WTC11 (cell line): Measurements from ENCODE around the gene TTLL11. TPM values are rescaled to one million over a fixed set of nuclear protein-coding genes. Genes with fewer than 3 reads are reported as not detected.

Experiments
- ATAC-seq: fragments of 200-7000 bp; cut with Tn5 transposase; 2 replicates; pipeline ENCODE4 v1.10.0; 2021; ENCODE audit warnings: mild to moderate bottlenecking, moderate library complexity
- CTCF ChIA-PET: fragments of 300-600 bp; sonication (Branson Sonifier 250); formaldehyde crosslinking; loops from one replicate; lab custom pipeline; 2021; ENCODE audit warnings: antibody characterized with exemption; lab: Charles Lee
- POLR2A ChIA-PET: fragments of 350-600 bp; sonication (Branson Sonifier 250); formaldehyde crosslinking; loops from one replicate; lab custom pipeline; 2021; ENCODE audit warnings: antibody characterized with exemption; lab: Charles Lee
- DNase-seq: peaks from one replicate; pipeline ENCODE4 v3.0.0; 2021; ENCODE audit warnings: low spot score
- H3K27ac Mint-ChIP-seq: 2 replicates; pipeline ENCODE4 v1.8.0; 2021; ENCODE audit warnings: mixed read lengths
- H3K27me3 Mint-ChIP-seq: 2 replicates; pipeline ENCODE4 v1.8.0; 2021; ENCODE audit warnings: low read depth, mild to moderate bottlenecking, moderate library complexity, mixed read lengths
- H3K36me3 Mint-ChIP-seq: 2 replicates; pipeline ENCODE4 v1.8.0; 2021; ENCODE audit warnings: mixed read lengths
- H3K4me1 Mint-ChIP-seq: 2 replicates; pipeline ENCODE4 v1.8.0; 2022; ENCODE audit warnings: mixed read lengths
- H3K4me3 Mint-ChIP-seq: 2 replicates; pipeline ENCODE4 v1.8.0; 2021; ENCODE audit warnings: mild to moderate bottlenecking, moderate library complexity, mixed read lengths
- H3K9me3 Mint-ChIP-seq: 2 replicates; pipeline ENCODE4 v1.8.0; 2021; ENCODE audit warnings: mixed read lengths
- ARID4B ChIP-seq: sonication (generic); formaldehyde crosslinking; IDR thresholded peaks from 2 replicates; pipeline ENCODE4 v1.8.0; 2023; ENCODE audit warnings: missing genetic modification reagents, mild to moderate bottlenecking, borderline replicate concordance
- ATF2 ChIP-seq: sonication (generic); formaldehyde crosslinking; IDR thresholded peaks from 2 replicates; pipeline ENCODE4 v1.8.1; 2022; ENCODE audit warnings: low read depth, missing genetic modification reagents, borderline replicate concordance
- CREM ChIP-seq: sonication (generic); formaldehyde crosslinking; IDR thresholded peaks from 2 replicates; pipeline ENCODE4 v1.8.1; 2022; ENCODE audit warnings: mild to moderate bottlenecking, missing genetic modification reagents, moderate library complexity
- E2F5 ChIP-seq: sonication (generic); formaldehyde crosslinking; IDR thresholded peaks from 2 replicates; pipeline ENCODE4 v1.8.1; 2022; ENCODE audit warnings: mild to moderate bottlenecking, moderate library complexity, missing genetic modification reagents
- FOXJ3 ChIP-seq: sonication (generic); formaldehyde crosslinking; IDR thresholded peaks from 2 replicates; pipeline ENCODE4 v1.9.0; 2021; ENCODE audit warnings: missing genetic modification reagents, mild to moderate bottlenecking, borderline replicate concordance
- GTF2I ChIP-seq: fragments of 250-450 bp; sonication (Bioruptor Pico); conservative IDR thresholded peaks from 2 replicates; pipeline ENCODE4 v1.4.0; 2021; ENCODE audit warnings: mild to moderate bottlenecking
- MLX ChIP-seq: sonication (generic); formaldehyde crosslinking; IDR thresholded peaks from 2 replicates; pipeline ENCODE4 v1.8.1; 2023; ENCODE audit warnings: mild to moderate bottlenecking, missing genetic modification reagents, moderate library complexity
- NFATC4 ChIP-seq: fragments of 250-450 bp; sonication (Bioruptor Pico); IDR thresholded peaks from 2 replicates; pipeline ENCODE4 v1.9.0; 2021; ENCODE audit warnings: mild to moderate bottlenecking
- PREB ChIP-seq: sonication (generic); formaldehyde crosslinking; IDR thresholded peaks from 2 replicates; pipeline ENCODE4 v1.8.1; 2022; ENCODE audit warnings: mild to moderate bottlenecking, missing genetic modification reagents, moderate library complexity, borderline replicate concordance
- RELA ChIP-seq: sonication (generic); formaldehyde crosslinking; IDR thresholded peaks from 2 replicates; pipeline ENCODE4 v1.8.1; 2022; ENCODE audit warnings: missing genetic modification reagents, mild to moderate bottlenecking, borderline replicate concordance
- RORB ChIP-seq: fragments of 250-450 bp; sonication (Bioruptor Pico); IDR thresholded peaks from 2 replicates; pipeline ENCODE4 v1.9.0; 2021; ENCODE audit warnings: mild to moderate bottlenecking
- SMAD3 ChIP-seq: sonication (generic); formaldehyde crosslinking; IDR thresholded peaks from 2 replicates; pipeline ENCODE4 v1.8.0; 2022; ENCODE audit warnings: missing genetic modification reagents, mild to moderate bottlenecking, borderline replicate concordance
- SOX15 ChIP-seq: fragments of 250-450 bp; sonication (Bioruptor Pico); IDR thresholded peaks from 2 replicates; pipeline ENCODE4 v1.9.0; 2021; ENCODE audit warnings: mild to moderate bottlenecking
- STAT6 ChIP-seq: sonication (generic); formaldehyde crosslinking; conservative IDR thresholded peaks from 2 replicates; pipeline ENCODE4 v1.8.1; 2023; ENCODE audit warnings: mild to moderate bottlenecking, low read depth, missing genetic modification reagents, moderate library complexity
- TEAD4 ChIP-seq: sonication (generic); formaldehyde crosslinking; IDR thresholded peaks from 2 replicates; pipeline ENCODE4 v1.8.0; 2022; ENCODE audit warnings: mild to moderate bottlenecking, missing genetic modification reagents
- USF2 ChIP-seq: sonication (generic); formaldehyde crosslinking; IDR thresholded peaks from 2 replicates; pipeline ENCODE4 v1.8.1; 2023; ENCODE audit warnings: mild to moderate bottlenecking, missing genetic modification reagents, moderate library complexity
- ZBTB21 ChIP-seq: sonication (generic); formaldehyde crosslinking; IDR thresholded peaks from 2 replicates; pipeline ENCODE4 v1.8.1; 2023; ENCODE audit warnings: mild to moderate bottlenecking, missing genetic modification reagents, borderline replicate concordance
- ZNF121 ChIP-seq: sonication (generic); formaldehyde crosslinking; IDR thresholded peaks from 2 replicates; pipeline ENCODE4 v1.8.0; 2023; ENCODE audit warnings: missing genetic modification reagents
- ZNF416 ChIP-seq: fragments of 250-450 bp; sonication (Bioruptor Pico); IDR thresholded peaks from 2 replicates; pipeline ENCODE4 v1.9.0; 2021; ENCODE audit warnings: mild to moderate bottlenecking, inconsistent platforms
- ZNF532 ChIP-seq: fragments of 250-450 bp; sonication (Bioruptor Pico); IDR thresholded peaks from 2 replicates; pipeline ENCODE4 v1.9.0; 2021; ENCODE audit warnings: mild to moderate bottlenecking, borderline replicate concordance
- total RNA-seq: library from RNA; stranded (reverse); gene quantifications from 3 replicates; pipeline ENCODE4 v1.2.3, GENCODE V29; 2021

TTLL11 gene
- total RNA-seq, 1 experiment from 2014 or later: 1.1 TPM

GRCh38 chr9:121968056-121968455 lies 125.1 kb downstream of the TTLL11 start:
- ChIA-PET CTCF (no interaction called here), POLR2A (no interaction called here)
- ATAC-seq: no peak
- Mint-ChIP-seq H3K27ac (no peak overlapping the region), H3K27me3 (peaks cover 35% of the 10 kb centered on the region), H3K4me1 (peaks cover 3% of the 10 kb centered on the region; the same call in 1 of the 2 replicates), H3K4me3 (no peak overlapping the region), H3K36me3 (peaks cover 9% of the 10 kb centered on the region), H3K9me3 (peaks cover 9% of the 10 kb centered on the region)
- TF ChIP-seq STAT6: no peak
- no peak for TF ChIP-seq ZNF416 (CRISPR knock-in tag)
- TF ChIP-seq ZNF121: no peak
- no peak for TF ChIP-seq E2F5 (CRISPR knock-in tag)
- TF ChIP-seq RELA (CRISPR knock-in tag): no peak
- TF ChIP-seq ATF2 (CRISPR knock-in tag): no peak
- no peak for TF ChIP-seq GTF2I (CRISPR knock-in tag)
- TF ChIP-seq SMAD3 (CRISPR knock-in tag): no peak
- TF ChIP-seq ARID4B (CRISPR knock-in tag): no peak
- no peak for TF ChIP-seq TEAD4 (CRISPR knock-in tag)
- no peak for TF ChIP-seq CREM (CRISPR knock-in tag)
- TF ChIP-seq NFATC4 (CRISPR knock-in tag): no peak
- TF ChIP-seq SOX15 (CRISPR knock-in tag): no peak
- no peak for TF ChIP-seq PREB
- TF ChIP-seq ZBTB21 (CRISPR knock-in tag): no peak
- no peak for DNase-seq

- Mint-ChIP-seq H3K27me3 (peaks cover 23% of the 10 kb centered on the region), H3K36me3 (peaks cover 8% of the 10 kb centered on the region), H3K9me3 (peaks cover 7% of the 10 kb centered on the region), H3K4me1 (0 out of 2 replicates have a peak, but pooled peaks cover 4% of the 10 kb centered on the region), H3K27ac (no peak overlapping the region), H3K4me3 (no peak overlapping the region)
- no peak for DNase-seq
- ATAC-seq: no peak
- CTCF ChIA-PET: interaction anchor here (1.0 kb wide), 1 partner anchor 36 kb away, joined by 3 read pairs; no protein-coding TSS in a partner anchor
- POLR2A ChIA-PET: no interaction called here
- TF ChIP-seq FOXJ3 (CRISPR knock-in tag): no peak
- no peak for TF ChIP-seq USF2
- no peak for TF ChIP-seq MLX (CRISPR knock-in tag)
- no peak for TF ChIP-seq RORB (CRISPR knock-in tag)
- no peak for TF ChIP-seq ZNF532 (CRISPR knock-in tag)
Observed at GRCh38 chr9:121966706-121967105, 126.4 kb downstream of the TTLL11 start.
